ENCODE measurements around the gene MINAR1.

The MINAR1 gene, protein sequence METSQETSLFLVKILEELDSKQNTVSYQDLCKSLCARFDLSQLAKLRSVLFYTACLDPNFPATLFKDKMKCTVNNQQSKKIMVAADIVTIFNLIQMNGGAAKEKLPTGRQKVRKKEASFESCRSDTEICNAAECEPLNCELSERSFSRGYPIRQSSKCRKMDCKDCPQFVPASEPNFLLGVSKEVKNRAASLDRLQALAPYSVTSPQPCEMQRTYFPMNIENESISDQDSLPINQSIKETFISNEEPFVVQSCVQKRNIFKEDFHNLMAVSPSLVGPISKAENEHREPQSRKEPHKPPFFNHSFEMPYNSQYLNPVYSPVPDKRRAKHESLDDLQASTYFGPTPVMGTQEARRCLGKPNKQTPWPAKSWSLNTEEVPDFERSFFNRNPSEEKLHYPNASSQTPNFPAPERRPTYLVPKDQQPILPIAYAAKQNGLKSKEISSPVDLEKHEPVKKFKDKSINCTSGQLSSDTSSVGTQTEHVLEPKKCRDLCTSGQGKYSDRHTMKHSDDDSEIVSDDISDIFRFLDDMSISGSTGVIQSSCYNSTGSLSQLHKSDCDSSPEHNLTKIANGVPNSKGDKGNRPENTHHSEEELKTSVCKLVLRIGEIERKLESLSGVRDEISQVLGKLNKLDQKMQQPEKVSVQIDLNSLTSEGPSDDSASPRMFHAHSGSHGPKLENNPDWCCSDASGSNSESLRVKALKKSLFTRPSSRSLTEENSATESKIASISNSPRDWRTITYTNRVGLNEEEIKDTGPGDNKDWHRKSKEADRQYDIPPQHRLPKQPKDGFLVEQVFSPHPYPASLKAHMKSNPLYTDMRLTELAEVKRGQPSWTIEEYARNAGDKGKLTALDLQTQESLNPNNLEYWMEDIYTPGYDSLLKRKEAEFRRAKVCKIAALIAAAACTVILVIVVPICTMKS

DNA sequence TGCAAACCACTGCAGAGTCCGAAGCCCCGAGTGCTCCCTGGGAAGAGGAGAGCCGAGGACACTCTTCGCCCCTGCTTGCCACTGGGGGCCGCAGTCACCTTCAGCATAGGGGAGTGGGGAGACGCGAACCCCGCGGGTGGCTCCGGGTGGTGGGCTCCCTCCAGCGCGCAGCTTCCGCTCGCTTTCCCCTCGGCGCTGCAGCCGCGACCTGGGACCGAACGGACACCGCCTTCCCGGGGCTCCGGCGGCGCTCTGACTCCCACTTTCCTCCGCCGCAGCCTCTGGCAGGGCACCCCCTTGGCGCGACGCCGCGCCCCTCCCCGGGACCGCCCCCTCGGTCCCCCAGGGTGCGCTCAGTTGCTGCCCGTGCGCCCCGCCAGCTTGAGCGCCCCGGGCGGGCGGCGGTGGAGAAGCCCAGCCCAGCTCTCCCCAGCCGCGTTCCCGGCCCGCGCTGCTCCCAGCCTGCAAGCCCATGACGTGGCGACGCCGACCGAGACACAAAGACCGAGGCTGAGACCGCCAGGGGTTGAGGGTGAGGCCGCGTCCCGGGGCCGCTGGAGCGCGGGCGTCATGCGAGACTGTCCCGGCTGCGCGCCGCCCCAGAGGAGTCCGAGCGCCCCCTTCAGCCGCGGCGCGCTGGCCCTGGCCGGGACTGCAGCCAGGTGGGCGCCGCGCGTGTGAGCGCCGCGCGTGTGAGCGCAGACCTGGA is at the start of gene MINAR1:
TSS of gene MINAR1 (plus strand) at position 701 of the 709 bp plus-strand sequence. CDS start 23,812 bp downstream, outside the sequence.
- peaks cover 12% of the 10 kb centered on the region for H3K4me1 ChIP-seq (ENCODE audit: control insufficient read depth, low read depth, low read length)
- H3K27ac ChIP-seq (ENCODE audit: low read length), result no peak within 1 kb of the TSS
- H3K27me3 ChIP-seq (ENCODE audit: control insufficient read depth, insufficient read depth, low read length), result peaks cover 87% of the 10 kb centered on the region
- H3K9me3 ChIP-seq (ENCODE audit: control insufficient read depth, low read depth, low read length), result no peaks in the 10 kb centered on the region
- no peaks in the 10 kb centered on the region for H3K36me3 ChIP-seq (ENCODE audit: control insufficient read depth, low read depth, low read length)
- H3K4me3 ChIP-seq (ENCODE audit: low read length), result peak within 1 kb of the TSS; percentile 61
- H3K9ac ChIP-seq (ENCODE audit: low read length), result no peak within 1 kb of the TSS

DNA sequence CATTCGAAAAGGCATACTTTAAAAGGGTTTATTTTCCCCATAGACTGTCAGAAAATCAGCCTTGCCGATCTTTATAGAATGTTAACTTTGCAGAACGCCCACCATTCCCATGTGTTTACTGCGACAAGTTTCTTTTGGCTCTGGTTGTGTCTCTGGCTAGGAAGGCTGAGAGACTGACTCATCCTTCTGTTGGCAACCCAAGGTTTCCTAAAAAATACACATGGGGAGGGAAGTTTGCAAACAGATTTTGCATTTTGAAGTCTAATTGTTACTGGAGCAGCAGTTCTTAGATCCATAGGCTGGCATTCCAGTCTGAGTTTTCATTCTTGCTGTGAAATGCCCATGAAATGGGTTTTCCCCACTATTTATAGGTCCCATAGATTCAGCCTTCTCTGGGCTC is 37.9 kb upstream of the MINAR1 start:
- Histone ChIP-seq H3K4me3 (ENCODE audit: low read length) (no peak overlapping the region), H3K36me3 (ENCODE audit: control insufficient read depth, low read depth, low read length) (no peaks in the 10 kb centered on the region), H3K27ac (ENCODE audit: low read length) (no peak overlapping the region), H3K9me3 (ENCODE audit: control insufficient read depth, low read depth, low read length) (no peaks in the 10 kb centered on the region), H3K9ac (ENCODE audit: low read length) (no peak overlapping the region), H3K4me1 (ENCODE audit: control insufficient read depth, low read depth, low read length) (no peaks in the 10 kb centered on the region), H3K27me3 (ENCODE audit: control insufficient read depth, insufficient read depth, low read length) (no peaks in the 10 kb centered on the region)

DNA sequence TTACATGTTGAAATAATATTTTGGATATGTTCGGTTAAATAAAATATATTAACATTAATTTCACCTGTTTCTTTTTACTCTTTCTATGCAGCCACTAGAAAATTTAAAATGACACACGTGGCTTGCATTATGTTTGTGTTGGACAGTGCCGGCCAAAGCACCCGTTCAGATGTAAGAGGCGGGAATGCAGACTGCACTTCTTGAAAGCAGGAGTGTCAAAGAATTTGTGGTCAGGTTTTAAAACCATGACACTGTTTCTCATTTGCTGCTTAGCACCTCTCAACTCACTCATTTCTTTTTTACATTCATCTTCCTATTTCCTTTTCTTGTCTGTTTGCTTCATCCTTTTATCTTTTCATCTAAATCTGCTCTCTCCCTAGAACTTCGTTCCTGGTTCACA is 35.3 kb upstream of the MINAR1 start:
- Histone ChIP-seq H3K36me3 (ENCODE audit: control insufficient read depth, low read depth, low read length) (no peaks in the 10 kb centered on the region), H3K27me3 (ENCODE audit: control insufficient read depth, insufficient read depth, low read length) (no peaks in the 10 kb centered on the region), H3K4me3 (ENCODE audit: low read length) (no peak overlapping the region), H3K4me1 (ENCODE audit: control insufficient read depth, low read depth, low read length) (no peaks in the 10 kb centered on the region), H3K27ac (ENCODE audit: low read length) (no peak overlapping the region), H3K9ac (ENCODE audit: low read length) (no peak overlapping the region), H3K9me3 (ENCODE audit: control insufficient read depth, low read depth, low read length) (no peaks in the 10 kb centered on the region)

DNA sequence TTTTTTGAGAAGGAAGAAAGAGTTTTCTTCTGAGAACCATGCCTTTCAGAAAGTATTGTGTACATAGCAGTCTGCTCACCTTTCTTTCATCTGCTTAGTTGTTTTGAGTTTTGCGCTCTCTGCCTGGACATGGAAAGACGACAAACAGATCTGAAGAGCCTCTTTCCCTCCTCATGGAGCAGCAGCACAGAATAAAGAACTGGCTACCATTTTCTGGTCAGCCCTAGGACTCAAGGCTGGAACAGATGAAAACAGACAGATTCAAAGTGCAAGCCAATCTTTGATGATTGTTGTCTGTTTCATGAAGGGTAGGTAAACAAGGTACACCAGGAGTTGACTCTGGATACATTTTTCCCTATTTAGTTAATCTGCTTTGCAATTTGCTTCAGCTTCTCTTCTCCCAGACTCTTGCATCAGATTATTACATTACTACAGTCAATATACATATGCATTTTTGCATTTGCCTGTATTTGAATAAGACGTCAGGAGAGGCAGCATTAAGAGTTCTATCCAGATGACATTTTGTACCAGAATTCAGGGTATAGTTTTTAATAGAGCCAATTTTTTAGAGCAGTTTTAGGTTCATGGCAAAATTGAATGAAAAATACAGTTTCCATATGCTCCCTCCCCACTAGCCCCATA is 34.7 kb upstream of the MINAR1 start:
- H3K9me3 ChIP-seq (ENCODE audit: control insufficient read depth, low read depth, low read length), result no peaks in the 10 kb centered on the region
- H3K27ac ChIP-seq (ENCODE audit: low read length), result no peak overlapping the region
- H3K27me3 ChIP-seq (ENCODE audit: control insufficient read depth, insufficient read depth, low read length), result no peaks in the 10 kb centered on the region
- H3K36me3 ChIP-seq (ENCODE audit: control insufficient read depth, low read depth, low read length), result no peaks in the 10 kb centered on the region
- H3K9ac ChIP-seq (ENCODE audit: low read length), result no peak overlapping the region
- H3K4me3 ChIP-seq (ENCODE audit: low read length), result no peak overlapping the region
- H3K4me1 ChIP-seq (ENCODE audit: control insufficient read depth, low read depth, low read length), result no peaks in the 10 kb centered on the region

DNA sequence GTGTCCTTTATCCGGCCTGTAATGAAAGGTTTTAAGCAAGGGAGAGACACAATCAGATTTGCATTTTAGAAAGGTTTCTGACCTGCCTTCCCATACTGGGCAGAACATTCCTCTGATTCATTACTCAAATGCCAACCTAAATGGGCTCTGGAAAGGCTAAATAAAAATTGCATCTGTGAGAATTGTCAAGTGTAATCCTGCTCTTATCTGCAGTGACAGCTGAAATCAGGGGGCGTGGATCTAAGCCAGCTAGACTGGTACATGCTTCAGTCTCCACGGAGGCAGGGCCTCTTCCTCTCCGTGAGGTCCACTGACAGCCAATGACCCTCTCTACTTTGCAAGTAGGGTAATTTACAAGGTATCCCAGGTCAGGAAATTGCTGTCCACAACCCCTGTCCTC is 32.5 kb upstream of the MINAR1 start:
- Histone ChIP-seq H3K4me1 (ENCODE audit: control insufficient read depth, low read depth, low read length) (no peaks in the 10 kb centered on the region), H3K27ac (ENCODE audit: low read length) (no peak overlapping the region), H3K9me3 (ENCODE audit: control insufficient read depth, low read depth, low read length) (no peaks in the 10 kb centered on the region), H3K27me3 (ENCODE audit: control insufficient read depth, insufficient read depth, low read length) (no peaks in the 10 kb centered on the region), H3K9ac (ENCODE audit: low read length) (no peak overlapping the region), H3K36me3 (ENCODE audit: control insufficient read depth, low read depth, low read length) (no peaks in the 10 kb centered on the region), H3K4me3 (ENCODE audit: low read length) (no peak overlapping the region)

DNA sequence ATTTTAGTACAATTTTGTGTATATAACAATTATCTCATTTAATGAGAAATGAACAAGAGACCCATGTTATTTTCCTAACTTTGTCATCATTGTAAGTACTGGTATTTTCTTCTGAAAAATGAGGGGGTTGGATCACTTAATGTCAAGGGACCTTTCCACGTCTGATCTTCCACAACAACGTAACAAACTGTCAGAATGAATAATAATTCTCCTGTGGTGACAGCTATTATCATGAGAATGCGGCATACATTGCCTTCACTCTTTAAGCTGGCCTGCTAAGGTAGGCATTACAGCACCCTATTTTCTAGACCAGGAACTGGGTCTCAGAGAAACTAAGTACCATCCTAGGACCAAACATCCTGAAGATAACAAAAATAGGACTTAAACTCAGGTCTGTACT is 31.5 kb upstream of the MINAR1 start:
- no peak overlapping the region for H3K4me3 ChIP-seq (ENCODE audit: low read length)
- no peaks in the 10 kb centered on the region for H3K27me3 ChIP-seq (ENCODE audit: control insufficient read depth, insufficient read depth, low read length)
- H3K9me3 ChIP-seq (ENCODE audit: control insufficient read depth, low read depth, low read length), result no peaks in the 10 kb centered on the region
- H3K27ac ChIP-seq (ENCODE audit: low read length), result no peak overlapping the region
- no peaks in the 10 kb centered on the region for H3K36me3 ChIP-seq (ENCODE audit: control insufficient read depth, low read depth, low read length)
- H3K4me1 ChIP-seq (ENCODE audit: control insufficient read depth, low read depth, low read length), result no peaks in the 10 kb centered on the region
- H3K9ac ChIP-seq (ENCODE audit: low read length), result no peak overlapping the region

DNA sequence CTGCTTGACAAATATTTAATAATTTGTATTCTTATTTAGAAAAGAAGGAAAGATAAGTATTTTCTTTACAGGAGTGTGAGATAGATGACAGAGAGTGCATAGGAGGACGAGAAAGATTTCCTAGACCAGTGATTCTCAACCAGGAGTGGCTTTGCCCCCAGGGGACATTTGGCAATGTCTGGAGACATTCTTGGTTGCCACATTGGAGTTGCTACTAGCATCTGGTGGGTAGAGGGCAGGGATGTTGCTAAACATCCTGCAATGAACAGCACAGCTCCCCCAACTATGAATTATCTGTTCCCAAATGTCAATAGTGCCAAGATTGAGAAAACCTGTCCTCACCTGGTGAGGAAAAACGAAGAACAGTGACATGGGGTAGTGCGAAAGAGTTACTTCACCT is 30.8 kb upstream of the MINAR1 start:
- H3K9me3 ChIP-seq (ENCODE audit: control insufficient read depth, low read depth, low read length), result no peaks in the 10 kb centered on the region
- H3K9ac ChIP-seq (ENCODE audit: low read length), result no peak overlapping the region
- no peaks in the 10 kb centered on the region for H3K36me3 ChIP-seq (ENCODE audit: control insufficient read depth, low read depth, low read length)
- no peak overlapping the region for H3K27ac ChIP-seq (ENCODE audit: low read length)
- no peaks in the 10 kb centered on the region for H3K4me1 ChIP-seq (ENCODE audit: control insufficient read depth, low read depth, low read length)
- H3K4me3 ChIP-seq (ENCODE audit: low read length), result no peak overlapping the region
- H3K27me3 ChIP-seq (ENCODE audit: control insufficient read depth, insufficient read depth, low read length), result no peaks in the 10 kb centered on the region

DNA sequence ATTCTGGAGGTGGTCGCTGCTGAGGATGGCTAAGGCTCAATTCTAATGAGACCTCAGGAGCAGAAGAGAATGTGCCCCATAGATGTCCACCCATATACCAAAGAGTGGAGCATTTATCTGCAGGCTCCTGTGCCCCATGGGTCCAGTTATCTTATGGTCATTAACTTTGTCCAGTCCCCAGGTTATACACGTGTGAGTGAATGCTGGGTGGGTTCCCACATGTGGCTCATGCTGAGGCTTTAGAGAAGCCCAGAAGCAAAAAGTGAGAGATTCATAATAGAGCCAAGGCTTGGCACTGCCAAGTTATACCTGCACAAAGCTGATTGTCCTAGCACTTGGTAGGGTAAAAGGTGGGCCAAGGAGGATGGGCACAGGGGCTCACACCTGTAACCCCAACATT is 30.0 kb upstream of the MINAR1 start:
- Histone ChIP-seq H3K27me3 (ENCODE audit: control insufficient read depth, insufficient read depth, low read length) (no peaks in the 10 kb centered on the region), H3K36me3 (ENCODE audit: control insufficient read depth, low read depth, low read length) (no peaks in the 10 kb centered on the region), H3K4me3 (ENCODE audit: low read length) (no peak overlapping the region), H3K9me3 (ENCODE audit: control insufficient read depth, low read depth, low read length) (no peaks in the 10 kb centered on the region), H3K27ac (ENCODE audit: low read length) (no peak overlapping the region), H3K9ac (ENCODE audit: low read length) (no peak overlapping the region), H3K4me1 (ENCODE audit: control insufficient read depth, low read depth, low read length) (no peaks in the 10 kb centered on the region)

DNA sequence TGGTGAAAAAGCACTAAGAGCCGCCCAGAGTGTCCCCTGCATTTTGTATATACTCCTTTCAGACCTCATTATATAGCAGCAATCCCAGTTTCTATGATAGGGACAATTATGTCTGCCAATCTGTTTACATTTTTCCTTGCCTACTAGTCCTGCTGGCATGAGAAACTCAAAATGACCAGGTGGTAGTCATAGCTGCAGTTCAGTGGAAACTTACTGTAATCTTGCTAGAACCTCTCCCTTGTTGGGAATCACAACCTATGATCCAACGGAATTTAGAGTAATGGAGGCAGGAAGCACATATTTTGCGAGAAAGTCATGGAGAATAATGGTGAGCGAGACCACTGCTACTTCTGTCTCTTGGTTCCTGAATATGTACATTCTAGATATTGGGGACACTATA is 28.6 kb upstream of the MINAR1 start:
- peaks cover 4% of the 10 kb centered on the region for H3K4me1 ChIP-seq (ENCODE audit: control insufficient read depth, low read depth, low read length)
- H3K4me3 ChIP-seq (ENCODE audit: low read length), result no peak overlapping the region
- H3K27ac ChIP-seq (ENCODE audit: low read length), result no peak overlapping the region
- H3K27me3 ChIP-seq (ENCODE audit: control insufficient read depth, insufficient read depth, low read length), result no peaks in the 10 kb centered on the region
- no peak overlapping the region for H3K9ac ChIP-seq (ENCODE audit: low read length)
- no peaks in the 10 kb centered on the region for H3K9me3 ChIP-seq (ENCODE audit: control insufficient read depth, low read depth, low read length)
- H3K36me3 ChIP-seq (ENCODE audit: control insufficient read depth, low read depth, low read length), result no peaks in the 10 kb centered on the region

DNA sequence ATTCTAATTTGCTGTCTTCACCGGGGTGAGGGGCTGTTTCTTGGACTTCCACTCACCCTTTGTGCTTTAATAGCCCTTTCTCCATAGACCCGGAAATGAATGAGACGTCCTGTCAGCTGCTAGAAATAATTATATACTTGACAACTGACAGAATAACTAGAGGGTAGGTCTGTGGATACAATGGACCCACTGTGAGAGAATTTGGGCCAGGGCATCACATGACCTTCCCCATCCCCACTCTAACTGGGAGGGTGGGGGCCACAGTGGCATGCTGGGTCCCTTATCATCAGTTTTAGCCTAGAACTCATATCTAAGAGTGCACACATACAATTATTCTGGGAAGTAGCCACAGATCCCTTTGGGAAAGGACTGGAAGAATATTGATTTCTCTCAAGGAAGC is 25.9 kb upstream of the MINAR1 start:
- Histone ChIP-seq H3K4me3 (ENCODE audit: low read length) (no peak overlapping the region), H3K9me3 (ENCODE audit: control insufficient read depth, low read depth, low read length) (no peaks in the 10 kb centered on the region), H3K27ac (ENCODE audit: low read length) (no peak overlapping the region), H3K4me1 (ENCODE audit: control insufficient read depth, low read depth, low read length) (peaks cover 4% of the 10 kb centered on the region), H3K36me3 (ENCODE audit: control insufficient read depth, low read depth, low read length) (no peaks in the 10 kb centered on the region), H3K27me3 (ENCODE audit: control insufficient read depth, insufficient read depth, low read length) (no peaks in the 10 kb centered on the region), H3K9ac (ENCODE audit: low read length) (no peak overlapping the region)

DNA sequence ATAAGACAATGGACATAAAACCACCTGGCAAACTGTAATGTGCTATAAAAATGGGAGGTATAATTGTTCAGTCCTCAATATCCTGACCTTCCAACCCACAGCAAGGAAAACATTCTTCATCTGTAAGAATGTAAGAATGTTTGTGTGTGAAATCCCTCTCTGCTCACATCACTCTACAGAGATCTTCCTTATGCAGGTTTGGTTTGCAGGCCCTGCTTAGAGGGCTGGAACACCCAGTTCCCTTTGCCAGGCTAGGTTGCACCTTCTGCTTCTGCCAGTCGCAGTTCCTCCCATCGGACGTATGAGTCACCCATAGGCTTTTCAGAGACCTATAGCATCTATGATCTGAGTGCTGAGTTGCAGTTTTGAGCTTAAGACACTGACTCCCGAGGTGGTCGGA is 24.1 kb upstream of the MINAR1 start:
- Histone ChIP-seq H3K9ac (ENCODE audit: low read length) (no peak overlapping the region), H3K27ac (ENCODE audit: low read length) (no peak overlapping the region), H3K9me3 (ENCODE audit: control insufficient read depth, low read depth, low read length) (no peaks in the 10 kb centered on the region), H3K4me3 (ENCODE audit: low read length) (no peak overlapping the region), H3K36me3 (ENCODE audit: control insufficient read depth, low read depth, low read length) (no peaks in the 10 kb centered on the region), H3K27me3 (ENCODE audit: control insufficient read depth, insufficient read depth, low read length) (no peaks in the 10 kb centered on the region), H3K4me1 (ENCODE audit: control insufficient read depth, low read depth, low read length) (peaks cover 4% of the 10 kb centered on the region)

Measured in iPS-18a (cell line).